NCI-H510A (cell line): Measurements from ENCODE around the gene AQP4.

ENCODE experiments used
- DNase-seq: peaks from one replicate; lab custom pipeline; 2025; lab: John Stamatoyannopoulos, UW

AQP4 gene

GRCh38 chr18:26865557-26865956 lies at the start of gene AQP4:
AQP4 (minus strand) TSS chr18:26865707; CDS start chr18:26865689, 18 bp downstream.
- peak; percentile 33 for DNase-seq

- DNase-seq = peak; percentile 3
Observed at GRCh38 chr18:26911840-26912239, 46.3 kb upstream of the AQP4 start.

GRCh38 chr18:26909599-26910290 lies 44.2 kb upstream of the AQP4 start:
- no peak for DNase-seq

- no peak for DNase-seq
Observed at GRCh38 chr18:26908906-26909305, 43.4 kb upstream of the AQP4 start.

GRCh38 chr18:26902291-26902690 lies 36.8 kb upstream of the AQP4 start:
- no peak for DNase-seq

- DNase-seq = no peak
Observed at GRCh38 chr18:26901020-26901419, 35.5 kb upstream of the AQP4 start.

- no peak for DNase-seq
Observed at GRCh38 chr18:26894426-26894825, 28.9 kb upstream of the AQP4 start.

- DNase-seq = no peak
Observed at GRCh38 chr18:26893996-26894395, 28.5 kb upstream of the AQP4 start.

- DNase-seq = no peak
Observed at GRCh38 chr18:26888259-26888658, 22.8 kb upstream of the AQP4 start.

- no peak for DNase-seq
Observed at GRCh38 chr18:26875040-26875654, 9.6 kb upstream of the AQP4 start.

- no peak for DNase-seq
Observed at GRCh38 chr18:26874283-26874682, 8.8 kb upstream of the AQP4 start.

GRCh38 chr18:26869640-26870039 lies 4.1 kb upstream of the AQP4 start:
- DNase-seq = no peak

- DNase-seq = no peak
Observed at GRCh38 chr18:26868968-26869586, 3.6 kb upstream of the AQP4 start.

- no peak for DNase-seq
Observed at GRCh38 chr18:26867471-26867870, 2.0 kb upstream of the AQP4 start.

- DNase-seq = no peak
Observed at GRCh38 chr18:26864658-26865057, 849 bp downstream of the AQP4 start.

- DNase-seq = no peak
Observed at GRCh38 chr18:26863921-26864497, 1.5 kb downstream of the AQP4 start.

- DNase-seq = peak; percentile 68
Observed at GRCh38 chr18:26863122-26863879, 2.2 kb downstream of the AQP4 start.

- no peak for DNase-seq
Observed at GRCh38 chr18:26862084-26862483, 3.4 kb downstream of the AQP4 start.

GRCh38 chr18:26854292-26854881 lies 11.1 kb downstream of the AQP4 start:
- no peak for DNase-seq

- no peak for DNase-seq
Observed at GRCh38 chr18:26853401-26853800, 12.1 kb downstream of the AQP4 start.

- DNase-seq = no peak
Observed at GRCh38 chr18:26843760-26844159, 21.7 kb downstream of the AQP4 start.

GRCh38 chr18:26840965-26841364 lies 24.5 kb downstream of the AQP4 start:
- no peak for DNase-seq
